BE2C (cell line): ENCODE data around the gene C10orf105.
A peak's percentile ranks its signal among the peaks of the same experiment; 100 is the strongest.

ENCODE experiments used
- DNase-seq: peaks from one replicate; pipeline ENCODE4 v3.0.0-alpha.2; 2020
- H3K27me3 ChIP-seq: fragments of 250-450 bp; sonication (Bioruptor Pico); 2 replicates; pipeline ENCODE4 v1.5.1; 2020; ENCODE audit warnings: mild to moderate bottlenecking
- H3K36me3 ChIP-seq: fragments of 250-450 bp; sonication (Bioruptor Pico); 2 replicates; pipeline ENCODE4 v1.5.1; 2020; ENCODE audit warnings: mild to moderate bottlenecking
- H3K4me1 ChIP-seq: fragments of 250-450 bp; sonication (Bioruptor Pico); 2 replicates; pipeline ENCODE4 v1.5.1; 2020
- H3K4me3 ChIP-seq: 2 replicates; pipeline ENCODE4 v1.5.1; 2011; ENCODE audit warnings: low read depth, low read length
- H3K9me3 ChIP-seq: fragments of 250-450 bp; sonication (Bioruptor Pico); 2 replicates; pipeline ENCODE4 v1.5.1; 2020
- CTCF ChIP-seq: IDR thresholded peaks from 2 replicates; pipeline ENCODE4 v1.5.1; 2012; ENCODE audit warnings: mild to moderate bottlenecking, low read depth, low read length

C10orf105 gene

GRCh38 chr10:71748671-71749191 lies 29.2 kb upstream of the C10orf105 start:
- Histone ChIP-seq H3K4me3 (no peak overlapping the region), H3K4me1 (no peaks in the 10 kb centered on the region; the same call in 1 of the 2 replicates)
- TF ChIP-seq CTCF = no peak

GRCh38 chr10:71747551-71748523 lies 28.3 kb upstream of the C10orf105 start:
- H3K9me3 ChIP-seq = no peaks in the 10 kb centered on the region
- no peak for TF ChIP-seq CTCF
- H3K36me3 ChIP-seq = no peaks in the 10 kb centered on the region
- H3K4me1 ChIP-seq = no peaks in the 10 kb centered on the region; the same call in 1 of the 2 replicates
- no peak overlapping the region for H3K4me3 ChIP-seq
- DNase-seq = no peak
- no peaks in the 10 kb centered on the region for H3K27me3 ChIP-seq

More at GRCh38 chr10:71748671-71749191, 29.2 kb upstream of the C10orf105 start:
- H3K36me3 ChIP-seq = no peaks in the 10 kb centered on the region
- DNase-seq = no peak
- H3K9me3 ChIP-seq = no peaks in the 10 kb centered on the region
- H3K27me3 ChIP-seq = no peaks in the 10 kb centered on the region

GRCh38 chr10:71747039-71747531 lies 27.5 kb upstream of the C10orf105 start:
- H3K4me1 ChIP-seq = no peaks in the 10 kb centered on the region; the same call in 1 of the 2 replicates
- no peaks in the 10 kb centered on the region for H3K9me3 ChIP-seq
- no peaks in the 10 kb centered on the region for H3K36me3 ChIP-seq
- no peak overlapping the region for H3K4me3 ChIP-seq
- no peak for TF ChIP-seq CTCF
- DNase-seq = no peak
- no peaks in the 10 kb centered on the region for H3K27me3 ChIP-seq

- H3K4me3 ChIP-seq = no peak overlapping the region
- no peaks in the 10 kb centered on the region for H3K9me3 ChIP-seq
- no peaks in the 10 kb centered on the region; the same call in 1 of the 2 replicates for H3K4me1 ChIP-seq
- TF ChIP-seq CTCF = peak; percentile 41
- no peaks in the 10 kb centered on the region for H3K27me3 ChIP-seq
- peak; percentile 43 for DNase-seq
- no peaks in the 10 kb centered on the region for H3K36me3 ChIP-seq
Measured at GRCh38 chr10:71746344-71747037, 26.9 kb upstream of the C10orf105 start.

- H3K4me1 ChIP-seq = no peaks in the 10 kb centered on the region; the same call in 1 of the 2 replicates
- no peaks in the 10 kb centered on the region for H3K9me3 ChIP-seq
- no peaks in the 10 kb centered on the region for H3K36me3 ChIP-seq
- no peaks in the 10 kb centered on the region for H3K27me3 ChIP-seq
- no peak overlapping the region for H3K4me3 ChIP-seq
- no peak for DNase-seq
- TF ChIP-seq CTCF = no peak
Measured at GRCh38 chr10:71745664-71746250, 26.2 kb upstream of the C10orf105 start.
